Erythroblast (primary cell): ENCODE measurements around the gene PUS7.
A peak's percentile ranks its signal among the peaks of the same experiment; 100 is the strongest.
"Not testable (repeated sequence)": the region's sequence is repeated elsewhere in the genome, so short reads cannot be mapped to it uniquely, and the experiment has no call there.

Experiments used
- DNase-seq, 2 experiments: peaks; one replicate each; lab custom pipeline; 2025; lab: John Stamatoyannopoulos, UW
- GATA1 ChIP-seq: IDR thresholded peaks from 2 replicates; pipeline ENCODE4 v1.6.1; 2011; ENCODE audit warnings: low read depth, mild to moderate bottlenecking, control low read depth, low read length, moderate library complexity
- POLR2A ChIP-seq: IDR thresholded peaks from 2 replicates; pipeline ENCODE4 v1.6.1; 2011; ENCODE audit warnings: mild to moderate bottlenecking, low read length

The PUS7 gene

GRCh38 chr7:105519353-105519752, 2.7 kb downstream of the PUS7 start:
- DNase-seq = no peak
- no peak for TF ChIP-seq POLR2A
- no peak for TF ChIP-seq GATA1

GRCh38 chr7:105515610-105516009, 6.5 kb downstream of the PUS7 start:
- DNase-seq = not testable (repeated sequence)

GRCh38 chr7:105512926-105513526, 9.0 kb downstream of the PUS7 start:
- TF ChIP-seq POLR2A (no peak), GATA1 (no peak)
- DNase-seq = no peak

- DNase-seq = no peak
- TF ChIP-seq GATA1 (no peak), POLR2A (no peak)
Observed at GRCh38 chr7:105512415-105512814, 9.7 kb downstream of the PUS7 start.

- no peak for DNase-seq
- TF ChIP-seq GATA1 = no peak
- TF ChIP-seq POLR2A = no peak
Observed at GRCh38 chr7:105502173-105502572, 19.9 kb downstream of the PUS7 start.

GRCh38 chr7:105497016-105497415, 25.1 kb downstream of the PUS7 start:
- TF ChIP-seq POLR2A (no peak), GATA1 (no peak)
- DNase-seq = no peak

GRCh38 chr7:105496521-105496920, 25.6 kb downstream of the PUS7 start:
- no peak for DNase-seq
- TF ChIP-seq GATA1 (no peak), POLR2A (no peak)

GRCh38 chr7:105493923-105494315, 28.2 kb downstream of the PUS7 start:
- no peak for DNase-seq
- TF ChIP-seq GATA1 (no peak), POLR2A (no peak)

GRCh38 chr7:105493196-105493922, 28.7 kb downstream of the PUS7 start:
- DNase-seq = no peak
- TF ChIP-seq POLR2A (no peak), GATA1 (no peak)

GRCh38 chr7:105489409-105489808, 32.7 kb downstream of the PUS7 start:
- DNase-seq = no peak
- TF ChIP-seq GATA1 = no peak
- no peak for TF ChIP-seq POLR2A

GRCh38 chr7:105487579-105488571, 34.2 kb downstream of the PUS7 start:
- DNase-seq = peak; percentile 24 to 47
- no peak for TF ChIP-seq GATA1
- no peak for TF ChIP-seq POLR2A

GRCh38 chr7:105480931-105481330, 41.1 kb downstream of the PUS7 start:
- no peak for DNase-seq
- no peak for TF ChIP-seq GATA1
- TF ChIP-seq POLR2A = no peak

- TF ChIP-seq POLR2A (no peak), GATA1 (no peak)
- DNase-seq = no peak
Observed at GRCh38 chr7:105478606-105479005, 43.5 kb downstream of the PUS7 start.

- TF ChIP-seq POLR2A (no peak), GATA1 (no peak)
- no peak for DNase-seq
Observed at GRCh38 chr7:105477908-105478307, 44.2 kb downstream of the PUS7 start.
